ENCODE results near the gene EMC9.

Gene EMC9

DNA sequence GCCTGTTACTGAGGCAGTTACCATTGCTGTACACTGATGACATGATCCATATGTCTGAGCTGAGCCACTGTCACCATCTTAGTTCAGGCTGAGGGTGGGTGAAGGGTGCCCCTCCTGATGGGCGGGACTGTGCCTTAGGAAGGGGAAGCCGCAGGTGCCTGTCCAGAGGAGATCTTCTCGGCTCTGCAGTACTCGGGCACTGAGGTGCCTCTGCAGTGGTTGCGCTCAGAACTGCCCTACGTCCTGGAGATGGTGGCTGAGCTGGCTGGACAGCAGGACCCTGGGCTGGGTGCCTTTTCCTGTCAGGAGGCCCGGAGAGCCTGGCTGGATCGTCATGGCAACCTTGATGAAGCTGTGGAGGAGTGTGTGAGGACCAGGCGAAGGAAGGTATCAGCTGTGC, 9.6 kb upstream of the EMC9 start:
- DNase-seq (ENCODE audit: extremely low spot score), result no peak
- ChIA-PET CTCF (interaction anchor here (3.9 kb wide), 1 partner anchor 10 kb away, joined by 24 read pairs; the partner anchor contains the start of gene IRF9), POLR2A (interaction anchor here (1.2 to 2.9 kb wide), 4 partner anchors 10 to 57 kb away, joined by 3 to 13 read pairs (median 7); partner anchors contain the start of genes EMC9, IRF9, PCK2 and PSME1)
- no peak for TF ChIP-seq SUZ12 (IDR thresholded peaks at IDR 0.05)
- no peak for TF ChIP-seq BHLHE40 (IDR thresholded peaks at IDR 0.05; ENCODE audit: borderline replicate concordance)
- TF ChIP-seq FOXA1 (IDR thresholded peaks at IDR 0.05), result no peak

DNA sequence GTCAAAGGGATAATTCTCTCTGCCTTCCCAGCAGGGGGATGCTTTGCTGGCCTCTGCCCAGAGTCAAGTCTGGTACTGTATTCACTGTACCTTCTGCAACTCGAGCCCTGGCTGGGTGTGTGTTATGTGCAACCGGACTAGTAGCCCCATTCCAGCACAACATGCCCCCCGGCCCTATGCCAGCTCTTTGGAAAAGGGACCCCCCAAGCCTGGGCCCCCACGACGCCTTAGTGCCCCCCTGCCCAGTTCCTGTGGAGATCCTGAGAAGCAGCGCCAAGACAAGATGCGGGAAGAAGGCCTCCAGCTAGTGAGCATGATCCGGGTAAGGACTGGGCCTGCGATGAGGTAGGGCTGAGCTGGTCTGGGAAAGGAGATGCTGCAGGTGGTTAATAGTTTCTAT, 9.2 kb upstream of the EMC9 start:
- DNase-seq (ENCODE audit: extremely low spot score), result no peak
- ChIA-PET CTCF (interaction anchor here (3.9 kb wide), 1 partner anchor 10 kb away, joined by 24 read pairs; the partner anchor contains the start of gene IRF9), POLR2A (interaction anchor here (1.2 to 2.9 kb wide), 5 partner anchors 9 to 56 kb away, joined by 3 to 13 read pairs (median 6); partner anchors contain the start of genes EMC9, IRF9, PCK2 and PSME1)
- TF ChIP-seq CTBP1 (IDR thresholded peaks at IDR 0.05; ENCODE audit: borderline replicate concordance) (no peak), ZNF384 (IDR thresholded peaks at IDR 0.05) (no peak), L3MBTL2 (conservative IDR thresholded peaks at IDR 0.05) (no peak), LEF1 (IDR thresholded peaks at IDR 0.05; ENCODE audit: borderline replicate concordance) (no peak), HDGF (IDR thresholded peaks at IDR 0.05; ENCODE audit: borderline replicate concordance) (no peak), SP1 (IDR thresholded peaks at IDR 0.05) (no peak)
- TF ChIP-seq, protein P1, sequence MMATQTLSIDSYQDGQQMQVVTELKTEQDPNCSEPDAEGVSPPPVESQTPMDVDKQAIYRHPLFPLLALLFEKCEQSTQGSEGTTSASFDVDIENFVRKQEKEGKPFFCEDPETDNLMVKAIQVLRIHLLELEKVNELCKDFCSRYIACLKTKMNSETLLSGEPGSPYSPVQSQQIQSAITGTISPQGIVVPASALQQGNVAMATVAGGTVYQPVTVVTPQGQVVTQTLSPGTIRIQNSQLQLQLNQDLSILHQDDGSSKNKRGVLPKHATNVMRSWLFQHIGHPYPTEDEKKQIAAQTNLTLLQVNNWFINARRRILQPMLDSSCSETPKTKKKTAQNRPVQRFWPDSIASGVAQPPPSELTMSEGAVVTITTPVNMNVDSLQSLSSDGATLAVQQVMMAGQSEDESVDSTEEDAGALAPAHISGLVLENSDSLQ (IDR thresholded peaks at IDR 0.05), result no peak

DNA sequence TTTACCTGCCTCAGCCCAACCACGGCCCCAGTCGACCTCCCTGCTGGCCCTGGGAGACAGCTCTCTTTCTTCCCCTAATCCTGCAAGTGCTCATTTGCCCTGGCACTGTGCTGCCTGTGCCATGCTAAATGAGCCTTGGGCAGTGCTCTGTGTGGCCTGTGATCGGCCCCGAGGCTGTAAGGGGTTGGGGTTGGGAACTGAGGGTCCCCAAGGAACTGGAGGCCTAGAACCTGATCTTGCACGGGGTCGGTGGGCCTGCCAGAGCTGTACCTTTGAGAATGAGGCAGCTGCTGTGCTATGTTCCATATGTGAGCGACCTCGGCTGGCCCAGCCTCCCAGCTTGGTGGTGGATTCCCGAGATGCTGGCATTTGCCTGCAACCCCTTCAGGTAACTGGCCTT, 8.7 kb upstream of the EMC9 start:
- TF ChIP-seq L3MBTL2 (conservative IDR thresholded peaks at IDR 0.05) (no peak), BHLHE40 (IDR thresholded peaks at IDR 0.05; ENCODE audit: borderline replicate concordance) (no peak), FOXM1 (IDR thresholded peaks at IDR 0.05; ENCODE audit: borderline replicate concordance) (no peak), HDGF (IDR thresholded peaks at IDR 0.05; ENCODE audit: borderline replicate concordance) (no peak), FOXK2 (IDR thresholded peaks at IDR 0.05) (no peak), SUZ12 (IDR thresholded peaks at IDR 0.05) (no peak), ZNF384 (IDR thresholded peaks at IDR 0.05) (no peak), TARDBP (IDR thresholded peaks at IDR 0.05) (no peak), FOXA1 (IDR thresholded peaks at IDR 0.05) (no peak), ARNT (IDR thresholded peaks at IDR 0.05) (no peak), NFRKB (IDR thresholded peaks at IDR 0.05) (no peak), ELF4 (IDR thresholded peaks at IDR 0.05) (no peak), CTBP1 (IDR thresholded peaks at IDR 0.05; ENCODE audit: borderline replicate concordance) (no peak), SP1 (IDR thresholded peaks at IDR 0.05) (no peak), LEF1 (IDR thresholded peaks at IDR 0.05; ENCODE audit: borderline replicate concordance) (no peak)
- TF ChIP-seq, protein P1 (IDR thresholded peaks at IDR 0.05), result no peak
- ChIA-PET POLR2A (interaction anchor here (1.2 to 2.9 kb wide), 4 partner anchors 9 to 56 kb away, joined by 3 to 13 read pairs (median 6); partner anchors contain the start of genes EMC9, IRF9, PCK2 and PSME1), CTCF (interaction anchor here (0.9 to 3.9 kb wide), 2 partner anchors 10 to 92 kb away, joined by 3 to 24 read pairs; partner anchors contain the start of gene IRF9)
- no peak for DNase-seq (ENCODE audit: extremely low spot score)

DNA sequence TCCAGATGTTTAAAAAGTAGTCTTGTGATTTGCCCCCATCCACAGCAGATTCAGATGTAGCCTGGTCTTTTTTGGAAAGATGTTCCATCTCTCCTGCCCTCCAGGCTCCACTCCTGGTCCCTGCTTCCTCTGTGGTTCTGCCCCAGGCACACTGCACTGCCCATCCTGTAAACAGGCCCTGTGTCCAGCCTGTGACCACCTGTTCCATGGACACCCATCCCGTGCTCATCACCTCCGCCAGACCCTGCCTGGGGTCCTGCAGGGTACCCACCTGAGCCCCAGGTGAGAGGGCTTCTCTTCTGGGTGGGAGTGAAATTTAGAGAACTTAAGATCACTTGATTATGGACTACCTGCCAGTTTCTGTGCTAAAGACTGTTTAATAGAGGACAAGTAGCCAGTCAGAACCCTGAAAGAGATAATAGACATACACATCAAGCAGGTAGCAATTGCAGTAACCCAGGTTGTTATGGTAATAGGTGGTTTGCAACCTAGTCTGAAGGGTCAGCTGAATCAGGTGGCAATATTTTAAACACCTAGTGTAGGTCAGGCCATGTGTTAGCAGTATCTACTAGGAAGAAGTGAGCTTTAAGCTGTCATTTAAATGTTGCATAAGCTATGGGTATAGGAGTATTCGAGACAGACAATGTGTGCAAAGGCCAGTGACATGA, 8.0 kb upstream of the EMC9 start:
- DNase-seq (ENCODE audit: extremely low spot score), result no peak
- POLR2A ChIA-PET, result interaction anchor here (1.2 to 4.2 kb wide), 5 partner anchors 8 to 55 kb away, joined by 3 to 26 read pairs (median 8); partner anchors contain the start of genes EMC9, IRF9, PCK2 and PSME1
- no peak for TF ChIP-seq SP1 (IDR thresholded peaks at IDR 0.05)
- TF ChIP-seq ARNT (IDR thresholded peaks at IDR 0.05), result no peak
- no peak for TF ChIP-seq LEF1 (IDR thresholded peaks at IDR 0.05; ENCODE audit: borderline replicate concordance)
- no peak for TF ChIP-seq TARDBP (IDR thresholded peaks at IDR 0.05)
- no peak for TF ChIP-seq SUZ12 (IDR thresholded peaks at IDR 0.05)
- TF ChIP-seq HDGF (IDR thresholded peaks at IDR 0.05; ENCODE audit: borderline replicate concordance), result no peak
- CTCF ChIA-PET, result interaction anchor here (0.6 to 3.9 kb wide), 3 partner anchors 11 to 204 kb away, joined by 3 to 24 read pairs (median 3); partner anchors contain the start of gene IRF9

DNA sequence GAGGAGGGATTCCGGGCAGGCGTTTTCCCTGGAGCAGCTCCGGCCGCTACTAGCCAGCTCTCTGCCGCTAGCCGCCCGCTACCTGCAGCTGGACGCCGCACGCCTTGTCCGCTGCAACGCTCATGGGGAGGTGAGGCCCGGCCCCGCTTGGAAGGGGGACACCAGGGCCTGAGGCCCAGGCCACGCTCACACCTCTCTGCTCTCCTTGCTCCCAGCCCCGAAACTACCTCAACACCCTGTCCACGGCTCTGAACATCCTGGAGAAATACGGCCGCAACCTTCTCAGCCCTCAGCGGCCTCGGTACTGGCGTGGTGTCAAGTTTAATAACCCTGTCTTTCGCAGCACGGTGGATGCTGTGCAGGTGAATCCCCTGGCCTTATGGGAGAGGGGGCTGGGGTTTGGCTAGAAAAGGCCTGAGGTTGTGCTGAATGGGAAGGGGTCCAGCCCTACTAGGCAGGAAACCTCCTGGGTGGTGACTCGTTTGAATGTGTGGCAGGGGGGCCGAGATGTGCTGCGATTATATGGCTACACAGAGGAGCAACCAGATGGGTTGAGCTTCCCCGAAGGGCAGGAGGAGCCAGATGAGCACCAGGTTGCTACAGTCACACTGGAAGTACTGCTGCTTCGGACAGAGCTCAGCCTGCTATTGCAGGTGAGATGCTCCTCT, 6.5 kb upstream of the EMC9 start:
- ChIA-PET CTCF (interaction anchor here (1.4 to 3.9 kb wide), 4 partner anchors 13 to 39 kb away, joined by 5 to 24 read pairs (median 16); partner anchors contain the start of genes DCAF11, IRF9 and NRL), POLR2A (interaction anchor here (1.0 to 4.2 kb wide), 14 partner anchors 10 to 123 kb away, joined by 3 to 56 read pairs (median 10); partner anchors contain the start of genes CHMP4A, DCAF11, IRF9 and NRL)
- TF ChIP-seq LEF1 (IDR thresholded peaks at IDR 0.05; ENCODE audit: borderline replicate concordance), result no peak
- no peak for TF ChIP-seq FOXK2 (IDR thresholded peaks at IDR 0.05)
- no peak for TF ChIP-seq FOXA1 (IDR thresholded peaks at IDR 0.05)
- no peak for TF ChIP-seq L3MBTL2 (conservative IDR thresholded peaks at IDR 0.05)
- TF ChIP-seq, protein P1 (IDR thresholded peaks at IDR 0.05), result no peak
- no peak for TF ChIP-seq FOXM1 (IDR thresholded peaks at IDR 0.05; ENCODE audit: borderline replicate concordance)
- no peak for TF ChIP-seq ZNF384 (IDR thresholded peaks at IDR 0.05)
- no peak for TF ChIP-seq CTBP1 (IDR thresholded peaks at IDR 0.05; ENCODE audit: borderline replicate concordance)
- no peak for TF ChIP-seq NFRKB (IDR thresholded peaks at IDR 0.05)
- no peak for TF ChIP-seq BHLHE40 (IDR thresholded peaks at IDR 0.05; ENCODE audit: borderline replicate concordance)
- DNase-seq (ENCODE audit: extremely low spot score), result no peak

Measured in HEK293T (cell line).